RWPE1 (cell line): Measurements from ENCODE around the gene GCSAM.

ENCODE experiments used
- CTCF ChIA-PET: fragments of 350-600 bp; sonication (Branson Sonifier 250); formaldehyde crosslinking; extraction: SDS; loops from one replicate; lab custom pipeline; 2021; lab: Yijun Ruan, JAX
- POLR2A ChIA-PET: fragments of 400-600 bp; formaldehyde crosslinking; extraction: SDS; loops from one replicate; lab custom pipeline; 2020; ENCODE audit warnings: antibody characterized with exemption; ENCODE audit not compliant: low non-redundant PET; lab: Yijun Ruan, JAX
- DNase-seq: peaks from one replicate; pipeline ENCODE4 v3.0.0; 2012; ENCODE audit warnings: low spot score
- H3K27ac ChIP-seq: fragments of 450-650 bp; 2 replicates; pipeline ENCODE4 v1.5.1; 2017
- TF ChIP-seq, protein P1 (sequence below): fragments of 450-650 bp; conservative IDR thresholded peaks from 2 replicates; pipeline ENCODE4 v1.5.1; 2017; ENCODE audit warnings: low read depth, mild to moderate bottlenecking

GCSAM gene

DNA sequence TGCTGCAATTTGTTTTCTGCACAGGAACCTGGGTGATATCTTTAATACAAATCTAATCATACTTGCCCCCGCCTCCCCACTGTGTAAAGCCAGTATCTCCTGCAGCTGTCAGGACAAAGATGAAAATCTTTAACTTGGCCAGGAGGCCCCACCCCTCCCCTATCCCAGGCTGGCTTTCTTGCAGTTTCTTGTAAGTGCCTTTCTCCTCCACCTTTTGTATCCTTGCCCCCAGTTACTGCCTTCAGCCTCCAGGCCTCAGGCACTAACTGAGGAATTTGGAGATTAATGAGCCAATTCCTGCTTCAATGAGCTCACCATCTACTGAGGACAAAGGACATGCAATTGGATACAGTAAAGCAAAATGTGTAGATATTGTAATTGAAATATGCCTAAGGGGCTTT is 6.5 kb downstream of the GCSAM start:
- no peak for DNase-seq
- ChIA-PET POLR2A (no interaction called here), CTCF (no interaction called here)
- no peak overlapping the region for H3K27ac ChIP-seq
- TF ChIP-seq, protein P1, sequence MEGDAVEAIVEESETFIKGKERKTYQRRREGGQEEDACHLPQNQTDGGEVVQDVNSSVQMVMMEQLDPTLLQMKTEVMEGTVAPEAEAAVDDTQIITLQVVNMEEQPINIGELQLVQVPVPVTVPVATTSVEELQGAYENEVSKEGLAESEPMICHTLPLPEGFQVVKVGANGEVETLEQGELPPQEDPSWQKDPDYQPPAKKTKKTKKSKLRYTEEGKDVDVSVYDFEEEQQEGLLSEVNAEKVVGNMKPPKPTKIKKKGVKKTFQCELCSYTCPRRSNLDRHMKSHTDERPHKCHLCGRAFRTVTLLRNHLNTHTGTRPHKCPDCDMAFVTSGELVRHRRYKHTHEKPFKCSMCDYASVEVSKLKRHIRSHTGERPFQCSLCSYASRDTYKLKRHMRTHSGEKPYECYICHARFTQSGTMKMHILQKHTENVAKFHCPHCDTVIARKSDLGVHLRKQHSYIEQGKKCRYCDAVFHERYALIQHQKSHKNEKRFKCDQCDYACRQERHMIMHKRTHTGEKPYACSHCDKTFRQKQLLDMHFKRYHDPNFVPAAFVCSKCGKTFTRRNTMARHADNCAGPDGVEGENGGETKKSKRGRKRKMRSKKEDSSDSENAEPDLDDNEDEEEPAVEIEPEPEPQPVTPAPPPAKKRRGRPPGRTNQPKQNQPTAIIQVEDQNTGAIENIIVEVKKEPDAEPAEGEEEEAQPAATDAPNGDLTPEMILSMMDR = no peak

DNA sequence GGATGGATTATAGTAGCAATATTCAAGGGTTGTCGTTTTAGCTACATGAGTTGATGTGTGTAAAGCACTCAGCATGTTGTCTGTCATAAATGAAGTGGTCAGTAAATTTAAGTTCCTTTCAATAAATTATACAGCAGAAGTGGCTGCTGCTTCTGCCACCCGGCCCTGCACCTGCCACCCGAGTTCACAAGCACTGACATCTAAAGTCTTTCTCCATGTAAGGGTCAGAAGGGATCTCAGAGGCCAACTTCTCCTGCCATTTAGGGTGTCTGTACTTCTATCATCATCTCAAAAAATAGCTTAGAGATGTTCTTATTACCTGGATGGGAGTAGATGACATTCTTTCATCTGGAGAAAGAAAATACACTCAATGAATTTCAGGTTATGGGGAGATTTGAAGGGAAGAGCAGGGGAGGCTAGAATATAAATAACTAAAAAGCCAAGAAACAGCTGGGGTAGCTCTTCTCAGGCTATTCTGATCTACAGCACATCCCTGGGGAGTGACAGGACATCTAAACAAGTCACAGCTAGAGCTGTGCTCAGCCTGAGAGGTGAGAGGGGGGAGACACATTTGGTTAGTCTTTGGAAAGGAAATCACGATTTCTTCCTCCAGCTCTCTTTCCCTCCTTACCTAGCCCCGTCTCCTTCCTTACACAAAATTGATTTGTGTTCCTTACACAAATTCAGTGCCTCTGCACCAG is 8.0 kb downstream of the GCSAM start:
- TF ChIP-seq, protein P1 = no peak
- no peak for DNase-seq
- ChIA-PET POLR2A (no interaction called here), CTCF (interaction anchor here (1.3 kb wide), 1 partner anchor 13 kb away, joined by 7 read pairs; no protein-coding TSS in a partner anchor)
- H3K27ac ChIP-seq = no peak overlapping the region

DNA sequence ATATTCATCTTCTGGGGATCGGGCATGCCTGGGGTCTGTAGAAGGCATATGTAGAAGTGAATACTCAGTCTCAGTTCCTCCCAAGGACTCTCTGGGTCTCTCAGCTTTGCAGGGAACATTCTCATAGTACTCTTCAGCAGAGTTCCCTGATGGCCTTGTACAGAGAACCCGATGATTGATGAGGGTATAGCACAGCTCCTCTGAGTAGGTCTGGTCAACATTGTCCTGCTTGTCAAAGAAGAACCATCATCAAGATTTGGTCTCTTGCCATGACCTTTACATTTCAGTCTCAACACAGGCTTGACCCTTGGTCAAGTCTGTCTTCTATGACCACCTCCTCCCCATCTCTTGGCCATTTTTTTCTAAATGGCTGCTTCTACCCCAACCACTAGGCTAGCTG is 9.5 kb downstream of the GCSAM start:
- ChIA-PET CTCF (no interaction called here), POLR2A (no interaction called here)
- TF ChIP-seq, protein P1 = no peak
- DNase-seq = no peak
- no peak overlapping the region for H3K27ac ChIP-seq

DNA sequence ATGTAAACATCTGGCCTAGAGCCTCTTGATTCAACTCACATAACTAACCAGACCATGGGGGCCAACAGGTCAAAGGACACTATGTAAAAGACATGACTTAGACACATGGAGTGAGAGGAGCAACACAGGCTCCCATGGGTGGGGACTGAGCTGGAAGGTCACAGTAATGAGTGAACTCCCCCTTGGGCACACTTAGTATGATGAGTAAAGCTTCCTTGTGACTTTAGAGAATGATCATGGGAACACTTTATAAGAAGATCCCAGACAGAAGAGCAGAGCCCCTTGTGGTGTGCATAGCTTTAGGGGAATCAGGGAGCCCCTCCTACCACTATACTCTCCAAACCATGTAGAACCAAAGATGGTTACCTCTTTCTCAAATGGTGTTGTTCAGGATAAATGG is 10.2 kb downstream of the GCSAM start:
- no peak for DNase-seq
- H3K27ac ChIP-seq = no peak overlapping the region
- CTCF ChIA-PET = no interaction called here
- POLR2A ChIA-PET = no interaction called here
- TF ChIP-seq, protein P1 = no peak

DNA sequence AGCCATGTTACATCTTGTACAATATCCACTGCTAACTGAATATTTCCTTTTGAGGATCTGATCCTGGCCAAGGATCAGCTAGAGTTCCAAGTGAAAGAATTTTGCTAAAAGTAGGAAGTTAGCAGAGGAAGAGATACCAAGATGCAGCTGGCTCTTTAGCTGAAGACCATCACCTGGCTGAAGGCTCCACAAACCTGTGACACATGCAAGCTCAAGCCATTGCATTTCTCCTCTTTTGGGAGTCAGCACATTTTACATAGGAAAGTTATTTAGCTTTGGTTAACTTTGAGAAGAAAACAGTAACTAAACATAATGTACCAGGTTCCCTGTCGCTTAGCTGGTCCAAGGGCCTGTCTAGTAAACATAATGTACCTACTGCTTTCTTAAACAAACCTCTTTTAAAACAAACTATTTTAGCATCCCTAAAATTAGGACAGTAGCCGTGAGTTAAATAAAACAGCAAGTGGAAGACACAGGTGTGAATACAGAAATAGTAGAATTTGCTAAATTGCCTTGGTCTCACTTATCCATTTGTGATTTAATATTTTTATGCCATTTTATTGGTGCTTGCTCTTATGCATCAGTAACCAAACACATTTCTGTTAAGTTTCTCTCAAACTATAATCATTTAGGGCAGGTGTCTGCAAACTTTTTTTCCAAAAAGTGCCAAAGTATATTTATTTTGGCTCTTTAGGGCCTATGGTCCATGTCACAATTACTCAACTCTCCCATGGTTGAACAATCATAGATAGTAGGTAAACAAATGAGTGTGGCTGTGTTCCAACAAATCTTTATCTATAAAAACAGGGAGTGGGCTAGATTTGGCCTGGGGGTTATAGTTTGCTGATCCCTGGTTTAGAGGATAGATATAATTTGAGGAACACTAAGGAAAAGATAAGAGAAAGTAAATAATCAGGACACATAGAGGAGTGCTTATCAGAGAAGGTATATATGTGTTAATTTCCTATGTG is 11.2 kb downstream of the GCSAM start:
- ChIA-PET CTCF (no interaction called here), POLR2A (no interaction called here)
- no peak overlapping the region for H3K27ac ChIP-seq
- no peak for DNase-seq
- TF ChIP-seq, protein P1 = no peak

DNA sequence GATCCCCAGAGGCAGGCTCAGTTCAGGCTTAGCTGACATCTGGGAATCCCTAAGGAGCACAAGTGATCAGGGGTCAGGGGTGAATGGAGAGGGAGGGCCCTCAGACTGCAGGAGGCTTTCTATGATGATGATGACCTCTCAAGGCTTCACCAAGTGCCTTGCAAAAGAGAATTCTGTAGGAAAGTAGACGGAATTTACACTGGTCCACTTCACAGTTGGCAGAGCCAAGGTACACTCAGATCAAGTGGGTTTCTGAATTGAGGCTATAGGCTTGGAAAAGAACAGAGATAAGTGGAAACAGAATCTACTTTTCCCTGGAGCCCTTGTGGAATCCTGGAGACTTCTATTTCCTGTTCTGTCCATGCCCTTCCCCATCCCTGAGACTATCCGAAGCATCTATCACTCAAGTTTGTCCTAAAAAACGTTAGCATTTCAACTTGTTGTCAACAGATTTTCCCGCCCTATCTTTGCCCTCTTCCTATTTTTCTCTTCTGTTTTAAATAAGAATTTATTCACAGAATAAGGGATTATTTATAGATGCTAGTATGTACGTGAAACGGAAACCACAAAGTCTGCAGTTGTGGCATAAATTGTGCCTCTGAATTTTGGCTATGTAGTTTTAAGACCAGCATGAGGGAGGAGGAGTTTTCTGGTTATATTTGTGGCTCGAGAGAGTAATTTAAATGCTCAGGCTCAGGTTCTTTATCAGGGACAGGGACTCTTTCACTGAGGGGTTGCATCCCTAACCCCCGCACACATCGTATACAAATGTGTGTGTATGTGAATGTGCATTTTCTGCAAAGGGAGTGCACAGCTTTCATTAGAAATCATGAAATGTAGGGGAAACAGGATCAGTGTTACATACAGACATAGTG is 12.8 kb downstream of the GCSAM start:
- DNase-seq = no peak
- CTCF ChIA-PET = no interaction called here
- H3K27ac ChIP-seq = no peak overlapping the region
- POLR2A ChIA-PET = no interaction called here
- TF ChIP-seq, protein P1 = no peak
